ENCODE measurements around the gene BAHCC1. TPM values are rescaled to one million over a fixed set of nuclear protein-coding genes. Genes with fewer than 3 reads are reported as not detected.

BAHCC1 gene
- total and polyA plus RNA-seq, 2 donors (not counting 1 experiment from before 2014, with no cell fraction given), result 1.8 to 7.3 TPM

DNA sequence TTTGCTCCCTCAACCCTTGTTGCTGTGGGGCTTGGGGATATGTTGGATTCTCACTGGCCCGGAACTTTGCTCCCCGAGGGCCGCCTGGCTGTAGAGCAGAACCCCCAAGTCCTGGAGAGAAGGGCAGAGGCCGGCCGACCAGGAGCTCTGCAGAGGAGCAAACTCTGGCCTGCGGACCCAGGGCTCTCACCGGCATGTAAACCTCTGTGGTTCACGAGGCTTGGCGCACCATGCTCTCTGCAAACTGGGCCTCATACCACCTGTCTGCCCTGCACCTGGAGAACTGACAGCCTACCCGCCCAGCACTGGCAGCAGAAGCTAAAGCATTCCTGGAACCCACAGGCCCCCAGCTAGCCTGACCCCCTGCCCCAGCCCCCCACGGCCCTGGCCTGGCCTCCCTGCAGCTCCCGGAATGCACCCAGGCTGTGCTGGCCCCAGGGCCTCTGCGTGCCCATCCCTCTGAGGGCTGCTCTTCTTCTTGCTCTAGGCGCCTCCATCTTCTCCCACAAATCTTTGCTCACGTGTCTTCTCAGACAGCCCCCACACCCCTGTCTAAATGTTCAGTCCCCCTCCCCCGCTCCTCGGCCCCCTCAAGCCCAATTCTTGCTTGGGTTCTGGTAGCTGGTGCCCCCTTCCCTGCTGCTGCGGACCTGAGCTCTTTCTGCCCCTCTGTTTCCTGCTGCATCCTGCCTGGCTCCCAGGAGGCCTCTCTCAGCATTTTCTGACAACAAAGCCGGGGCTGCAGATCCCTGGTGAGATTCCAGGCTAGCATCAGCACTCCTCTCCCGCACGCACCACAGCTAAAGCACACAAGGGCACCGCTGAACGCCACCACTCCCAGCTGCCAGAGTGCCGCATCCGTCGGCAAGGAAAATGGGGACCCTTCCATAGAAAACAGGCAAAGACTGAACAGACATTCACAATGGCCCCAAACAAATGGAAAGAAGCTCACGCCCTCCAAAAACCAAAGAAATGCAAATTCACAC lies 94.0 kb downstream of the BAHCC1 start:
- H2AFZ ChIP-seq (ENCODE audit: low read length), result no peak overlapping the region
- H3K27me3 ChIP-seq (ENCODE audit: control insufficient read depth, insufficient read depth, low read length), result peaks cover 8% of the 10 kb centered on the region
- DNase-seq (ENCODE audit: low read depth in 2 of 2), result no peak
- H3K27ac ChIP-seq (ENCODE audit: insufficient read depth, low read length), result no peak overlapping the region
- no peaks in the 10 kb centered on the region for H3K79me2 ChIP-seq (ENCODE audit: control insufficient read depth, insufficient read depth, low read length)
- peaks cover 3% of the 10 kb centered on the region for H3K4me1 ChIP-seq (ENCODE audit: control insufficient read depth, extremely low read depth, insufficient read depth, low read length)
- H3K9ac ChIP-seq (ENCODE audit: insufficient read depth, low read length), result no peak overlapping the region
- no peaks in the 10 kb centered on the region for H4K20me1 ChIP-seq (ENCODE audit: control insufficient read depth, extremely low read depth, insufficient read depth, low read length)
- no peak overlapping the region for H3K4me2 ChIP-seq (ENCODE audit: extremely low read depth, insufficient read depth, low read length)
- H3K9me3 ChIP-seq (ENCODE audit: control insufficient read depth, insufficient read depth, low read depth, low read length), result no peaks in the 10 kb centered on the region
- no peaks in the 10 kb centered on the region for H3K36me3 ChIP-seq (ENCODE audit: control insufficient read depth, insufficient read depth, low read length)
- TF ChIP-seq EZH2 (IDR thresholded peaks at IDR 0.05; ENCODE audit: low read length, missing control alignments), result no peak
- TF ChIP-seq, protein P1, sequence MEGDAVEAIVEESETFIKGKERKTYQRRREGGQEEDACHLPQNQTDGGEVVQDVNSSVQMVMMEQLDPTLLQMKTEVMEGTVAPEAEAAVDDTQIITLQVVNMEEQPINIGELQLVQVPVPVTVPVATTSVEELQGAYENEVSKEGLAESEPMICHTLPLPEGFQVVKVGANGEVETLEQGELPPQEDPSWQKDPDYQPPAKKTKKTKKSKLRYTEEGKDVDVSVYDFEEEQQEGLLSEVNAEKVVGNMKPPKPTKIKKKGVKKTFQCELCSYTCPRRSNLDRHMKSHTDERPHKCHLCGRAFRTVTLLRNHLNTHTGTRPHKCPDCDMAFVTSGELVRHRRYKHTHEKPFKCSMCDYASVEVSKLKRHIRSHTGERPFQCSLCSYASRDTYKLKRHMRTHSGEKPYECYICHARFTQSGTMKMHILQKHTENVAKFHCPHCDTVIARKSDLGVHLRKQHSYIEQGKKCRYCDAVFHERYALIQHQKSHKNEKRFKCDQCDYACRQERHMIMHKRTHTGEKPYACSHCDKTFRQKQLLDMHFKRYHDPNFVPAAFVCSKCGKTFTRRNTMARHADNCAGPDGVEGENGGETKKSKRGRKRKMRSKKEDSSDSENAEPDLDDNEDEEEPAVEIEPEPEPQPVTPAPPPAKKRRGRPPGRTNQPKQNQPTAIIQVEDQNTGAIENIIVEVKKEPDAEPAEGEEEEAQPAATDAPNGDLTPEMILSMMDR (conservative IDR thresholded peaks at IDR 0.05 in 1 of 2, IDR thresholded peaks at IDR 0.05 in 1 of 2; ENCODE audit: low read depth in 1 of 2, low read length in 2 of 2), result no peak
- H3K4me3 ChIP-seq (replicated peaks in 1 of 4; ENCODE audit: control extremely low read depth in 1 of 4, insufficient read depth in 1 of 4, low read depth in 3 of 4, low read length in 4 of 4), result no peak overlapping the region

DNA sequence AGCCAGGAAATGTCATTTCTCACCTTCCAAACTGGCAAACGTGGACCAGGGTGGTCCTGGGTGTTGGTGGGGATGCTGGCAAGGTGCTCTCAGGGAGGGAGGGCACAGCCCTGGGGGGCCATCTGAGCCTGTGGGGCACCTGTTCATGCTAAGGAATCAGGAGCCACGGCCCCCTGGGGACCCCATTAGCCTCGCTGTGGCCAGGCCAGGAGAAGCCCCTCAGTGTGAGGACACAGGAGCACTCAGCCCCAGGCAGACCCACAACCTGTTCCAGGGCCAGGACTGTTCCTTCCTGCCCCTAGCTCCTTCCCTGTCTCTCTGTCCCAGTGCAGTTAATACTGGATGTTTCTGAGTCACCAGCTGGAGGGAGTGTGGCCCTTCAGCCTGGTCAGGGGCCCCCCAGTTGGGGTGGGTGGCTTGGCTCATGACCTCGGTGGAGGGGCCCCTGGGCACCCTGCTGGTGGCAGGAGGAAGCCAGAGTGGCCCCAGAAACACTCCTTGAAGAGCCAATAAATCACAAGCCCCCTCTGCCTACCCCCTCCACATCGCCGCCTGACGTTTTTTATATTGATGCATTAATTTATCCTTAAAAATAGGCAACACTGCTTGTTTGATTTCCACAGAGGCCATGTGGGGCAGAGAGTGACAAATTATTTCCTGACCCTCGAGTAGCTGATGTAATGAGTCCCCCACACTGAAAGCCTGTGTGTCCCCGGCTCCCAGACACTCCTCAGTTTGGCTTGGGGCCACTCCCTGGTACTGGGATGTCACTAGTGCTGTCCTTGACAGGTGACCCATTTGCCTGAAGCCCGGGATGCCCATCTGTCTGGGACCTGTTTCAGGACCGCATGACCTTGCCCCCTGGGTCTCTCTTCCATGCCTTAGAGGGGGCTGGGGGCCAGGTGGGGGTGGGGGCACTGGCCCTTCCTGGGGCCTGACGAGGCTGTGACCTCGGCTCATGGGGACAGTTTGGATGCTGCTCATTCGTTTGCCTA lies 95.0 kb downstream of the BAHCC1 start:
- DNase-seq (ENCODE audit: low read depth in 2 of 2), result no peak
- no peak overlapping the region for H2AFZ ChIP-seq (ENCODE audit: low read length)
- H3K27me3 ChIP-seq (ENCODE audit: control insufficient read depth, insufficient read depth, low read length), result peaks cover 8% of the 10 kb centered on the region
- no peaks in the 10 kb centered on the region for H3K79me2 ChIP-seq (ENCODE audit: control insufficient read depth, insufficient read depth, low read length)
- no peak overlapping the region for H3K4me2 ChIP-seq (ENCODE audit: extremely low read depth, insufficient read depth, low read length)
- H4K20me1 ChIP-seq (ENCODE audit: control insufficient read depth, extremely low read depth, insufficient read depth, low read length), result no peaks in the 10 kb centered on the region
- peaks cover 3% of the 10 kb centered on the region for H3K4me1 ChIP-seq (ENCODE audit: control insufficient read depth, extremely low read depth, insufficient read depth, low read length)
- TF ChIP-seq EZH2 (IDR thresholded peaks at IDR 0.05; ENCODE audit: low read length, missing control alignments), result no peak
- TF ChIP-seq, protein P1 (conservative IDR thresholded peaks at IDR 0.05 in 1 of 2, IDR thresholded peaks at IDR 0.05 in 1 of 2; ENCODE audit: low read depth in 1 of 2, low read length in 2 of 2), result no peak
- H3K9ac ChIP-seq (ENCODE audit: insufficient read depth, low read length), result no peak overlapping the region
- H3K4me3 ChIP-seq (replicated peaks in 1 of 4; ENCODE audit: control extremely low read depth in 1 of 4, insufficient read depth in 1 of 4, low read depth in 3 of 4, low read length in 4 of 4), result no peak overlapping the region
- H3K36me3 ChIP-seq (ENCODE audit: control insufficient read depth, insufficient read depth, low read length), result no peaks in the 10 kb centered on the region
- H3K27ac ChIP-seq (ENCODE audit: insufficient read depth, low read length), result no peak overlapping the region
- no peaks in the 10 kb centered on the region for H3K9me3 ChIP-seq (ENCODE audit: control insufficient read depth, insufficient read depth, low read depth, low read length)

GRCh38 chr17:81491181-81491581 lies 95.9 kb downstream of the BAHCC1 start:
- Histone ChIP-seq H3K4me2 (ENCODE audit: extremely low read depth, insufficient read depth, low read length) (no peak overlapping the region), H3K27me3 (ENCODE audit: control insufficient read depth, insufficient read depth, low read length) (peaks cover 8% of the 10 kb centered on the region), H3K27ac (ENCODE audit: insufficient read depth, low read length) (no peak overlapping the region), H3K79me2 (ENCODE audit: control insufficient read depth, insufficient read depth, low read length) (no peaks in the 10 kb centered on the region), H3K4me1 (ENCODE audit: control insufficient read depth, extremely low read depth, insufficient read depth, low read length) (peaks cover 3% of the 10 kb centered on the region), H3K4me3 (replicated peaks in 1 of 4; ENCODE audit: control extremely low read depth in 1 of 4, insufficient read depth in 1 of 4, low read depth in 3 of 4, low read length in 4 of 4) (no peak overlapping the region), H3K9ac (ENCODE audit: insufficient read depth, low read length) (no peak overlapping the region), H2AFZ (ENCODE audit: low read length) (no peak overlapping the region), H3K36me3 (ENCODE audit: control insufficient read depth, insufficient read depth, low read length) (no peaks in the 10 kb centered on the region), H4K20me1 (ENCODE audit: control insufficient read depth, extremely low read depth, insufficient read depth, low read length) (no peaks in the 10 kb centered on the region), H3K9me3 (ENCODE audit: control insufficient read depth, insufficient read depth, low read depth, low read length) (no peaks in the 10 kb centered on the region)
- no peak for DNase-seq (ENCODE audit: low read depth in 2 of 2)
- TF ChIP-seq, protein P1 (conservative IDR thresholded peaks at IDR 0.05 in 1 of 2, IDR thresholded peaks at IDR 0.05 in 1 of 2; ENCODE audit: low read depth in 1 of 2, low read length in 2 of 2), result no peak
- no peak for TF ChIP-seq EZH2 (IDR thresholded peaks at IDR 0.05; ENCODE audit: low read length, missing control alignments)
